OCI-LY1 (cell line): ENCODE results near the gene GNRHR.
"Not testable (repeated sequence)": the region's sequence is repeated elsewhere in the genome, so short reads cannot be mapped to it uniquely, and the experiment has no call there.

ENCODE experiments used
- EZH2 ChIP-seq: fragments of 200-600 bp; sonication (generic), shearing (Covaris generic); IDR thresholded peaks from 2 replicates; pipeline ENCODE4 v1.8.0; 2017; ENCODE audit warnings: borderline replicate concordance, mixed run types, mild to moderate bottlenecking, antibody characterized with exemption, low read length, moderate library complexity, mixed read lengths
- TF ChIP-seq, protein P1 (sequence below): fragments of 200-600 bp; sonication (generic), shearing (Covaris generic); IDR thresholded peaks from 2 replicates; pipeline ENCODE4 v1.5.1; 2017; ENCODE audit warnings: mild to moderate bottlenecking, antibody characterized with exemption, low read length, moderate library complexity, mixed read lengths

DNA sequence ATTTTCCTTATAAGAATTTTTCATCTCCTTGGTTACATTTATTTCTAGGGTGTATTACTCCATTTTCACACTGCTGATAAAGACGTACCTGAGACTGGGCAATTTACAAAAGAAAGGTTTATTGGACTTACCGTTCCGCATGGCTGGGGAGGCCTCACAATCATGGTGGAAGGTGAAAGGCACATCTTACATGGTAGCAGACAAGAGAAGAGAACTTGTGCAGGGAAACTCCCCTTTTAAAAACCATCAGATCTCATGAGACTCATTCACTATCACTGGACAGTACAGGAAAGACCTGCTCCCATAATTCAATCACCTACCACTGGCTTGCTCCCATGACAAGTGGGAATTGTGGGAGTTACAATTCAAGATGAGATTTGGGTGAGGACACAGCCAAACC is 47.5 kb downstream of the GNRHR start:
- TF ChIP-seq, protein P1, sequence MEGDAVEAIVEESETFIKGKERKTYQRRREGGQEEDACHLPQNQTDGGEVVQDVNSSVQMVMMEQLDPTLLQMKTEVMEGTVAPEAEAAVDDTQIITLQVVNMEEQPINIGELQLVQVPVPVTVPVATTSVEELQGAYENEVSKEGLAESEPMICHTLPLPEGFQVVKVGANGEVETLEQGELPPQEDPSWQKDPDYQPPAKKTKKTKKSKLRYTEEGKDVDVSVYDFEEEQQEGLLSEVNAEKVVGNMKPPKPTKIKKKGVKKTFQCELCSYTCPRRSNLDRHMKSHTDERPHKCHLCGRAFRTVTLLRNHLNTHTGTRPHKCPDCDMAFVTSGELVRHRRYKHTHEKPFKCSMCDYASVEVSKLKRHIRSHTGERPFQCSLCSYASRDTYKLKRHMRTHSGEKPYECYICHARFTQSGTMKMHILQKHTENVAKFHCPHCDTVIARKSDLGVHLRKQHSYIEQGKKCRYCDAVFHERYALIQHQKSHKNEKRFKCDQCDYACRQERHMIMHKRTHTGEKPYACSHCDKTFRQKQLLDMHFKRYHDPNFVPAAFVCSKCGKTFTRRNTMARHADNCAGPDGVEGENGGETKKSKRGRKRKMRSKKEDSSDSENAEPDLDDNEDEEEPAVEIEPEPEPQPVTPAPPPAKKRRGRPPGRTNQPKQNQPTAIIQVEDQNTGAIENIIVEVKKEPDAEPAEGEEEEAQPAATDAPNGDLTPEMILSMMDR, result not testable (repeated sequence)
- not testable (repeated sequence) for TF ChIP-seq EZH2
